Superior temporal gyrus (tissue), 1 donor: ENCODE results near the gene LACRT.
"Not testable (repeated sequence)": the region's sequence is repeated elsewhere in the genome, so short reads cannot be mapped to it uniquely, and the experiment has no call there.

Experiments used
- DNase-seq: peaks from one replicate; pipeline ENCODE4 v3.0.0-alpha.2; 2016; ENCODE audit errors: extremely low spot score

Gene LACRT

GRCh38 chr12:54639112-54639511, 4.4 kb upstream of the LACRT start:
- DNase-seq: not testable (repeated sequence)

GRCh38 chr12:54631988-54632728, 2.5 kb downstream of the LACRT start:
- DNase-seq: no peak

- DNase-seq: no peak
These were observed 3.1 kb downstream of the LACRT start for GRCh38 chr12:54631551-54631950.

DNA sequence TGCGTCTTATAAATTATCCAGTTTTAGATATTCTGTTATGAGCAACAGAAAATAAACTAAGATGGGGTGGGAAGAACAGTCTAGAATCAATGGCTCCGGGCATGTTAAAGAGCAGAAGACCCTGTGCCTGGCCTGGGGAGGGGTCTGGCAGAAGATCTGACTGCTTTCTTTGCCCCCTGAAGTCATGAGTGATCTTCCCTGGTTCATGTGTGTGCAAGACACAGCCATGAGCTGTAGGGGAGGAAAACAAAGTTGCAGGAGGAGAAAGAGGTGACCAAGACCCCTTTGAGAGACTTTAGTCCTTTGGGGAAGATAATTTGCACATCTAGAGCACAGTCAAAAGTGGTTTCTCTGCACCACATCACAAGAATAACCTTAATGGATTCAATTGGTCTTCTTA, 4.8 kb downstream of the LACRT start:
- no peak for DNase-seq

GRCh38 chr12:54628186-54628846, 6.4 kb downstream of the LACRT start:
- DNase-seq: no peak

- DNase-seq: no peak
These were observed 7.4 kb downstream of the LACRT start for GRCh38 chr12:54627304-54627703.

DNA sequence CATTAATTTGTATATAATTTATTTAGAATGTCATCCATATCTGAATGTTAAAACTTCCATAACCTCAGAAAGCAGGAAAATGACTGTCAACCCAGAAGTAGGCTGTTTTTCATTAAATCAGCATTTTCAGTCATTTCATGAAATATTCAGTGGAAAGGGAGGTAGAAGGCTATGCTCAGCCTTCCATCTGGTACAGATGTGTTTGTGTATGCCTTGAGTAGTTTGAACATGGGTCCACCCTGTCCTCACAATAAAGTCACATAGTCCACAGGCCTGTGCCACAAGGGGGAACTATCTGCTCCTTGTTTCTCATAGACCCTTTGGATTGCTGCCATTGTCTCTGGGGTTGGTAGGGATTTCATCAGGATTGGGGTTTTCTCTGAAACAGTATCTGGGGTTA, 9.1 kb downstream of the LACRT start:
- DNase-seq: no peak

DNA sequence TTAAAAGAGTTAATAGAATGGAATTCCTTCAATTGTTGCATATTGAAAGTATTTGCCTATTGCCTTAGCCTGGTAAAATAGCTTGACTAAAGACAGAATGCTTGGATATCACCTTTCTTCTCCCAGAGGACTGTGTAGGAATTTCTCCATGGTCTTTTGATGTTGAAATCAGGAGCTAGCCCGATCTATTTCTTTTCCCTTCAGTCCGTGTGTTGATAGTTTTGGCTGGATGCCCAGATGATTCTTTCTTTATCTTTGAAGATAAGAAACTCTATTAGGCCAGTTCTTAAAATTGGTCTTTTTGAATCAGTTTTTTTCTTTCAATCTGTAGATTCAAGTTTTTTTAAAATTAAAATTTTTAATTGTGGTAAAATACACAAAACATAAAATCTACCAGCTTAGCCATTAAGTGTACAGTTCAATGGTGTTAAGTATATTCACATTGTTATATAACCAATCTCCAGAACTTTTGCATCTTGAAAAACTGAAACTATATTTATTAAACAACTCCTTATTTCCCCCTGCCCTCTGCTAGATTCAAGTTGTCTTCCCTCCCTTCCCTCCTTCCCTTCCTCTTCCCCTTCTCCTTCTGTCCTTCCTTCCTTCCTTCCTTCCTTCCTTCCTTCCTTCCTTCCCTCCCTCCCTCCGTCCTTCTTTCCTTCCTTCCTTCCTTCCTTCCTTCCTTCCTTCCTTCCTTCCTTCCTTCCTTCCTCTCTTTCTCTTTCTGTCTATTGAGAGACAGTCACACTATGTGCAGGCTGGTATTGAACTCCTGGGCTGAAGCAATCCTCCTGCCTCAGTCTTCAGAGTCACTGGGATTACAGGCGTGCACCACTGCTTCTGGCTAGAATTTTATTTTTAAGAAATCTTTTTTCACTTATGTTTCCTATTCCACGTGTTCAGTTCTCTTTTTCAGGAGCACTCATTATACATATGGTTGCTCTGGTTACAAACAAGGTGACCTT, 10.1 kb downstream of the LACRT start:
- DNase-seq: no peak

- no peak for DNase-seq
These were observed 12.1 kb downstream of the LACRT start for GRCh38 chr12:54622463-54623183.

DNA sequence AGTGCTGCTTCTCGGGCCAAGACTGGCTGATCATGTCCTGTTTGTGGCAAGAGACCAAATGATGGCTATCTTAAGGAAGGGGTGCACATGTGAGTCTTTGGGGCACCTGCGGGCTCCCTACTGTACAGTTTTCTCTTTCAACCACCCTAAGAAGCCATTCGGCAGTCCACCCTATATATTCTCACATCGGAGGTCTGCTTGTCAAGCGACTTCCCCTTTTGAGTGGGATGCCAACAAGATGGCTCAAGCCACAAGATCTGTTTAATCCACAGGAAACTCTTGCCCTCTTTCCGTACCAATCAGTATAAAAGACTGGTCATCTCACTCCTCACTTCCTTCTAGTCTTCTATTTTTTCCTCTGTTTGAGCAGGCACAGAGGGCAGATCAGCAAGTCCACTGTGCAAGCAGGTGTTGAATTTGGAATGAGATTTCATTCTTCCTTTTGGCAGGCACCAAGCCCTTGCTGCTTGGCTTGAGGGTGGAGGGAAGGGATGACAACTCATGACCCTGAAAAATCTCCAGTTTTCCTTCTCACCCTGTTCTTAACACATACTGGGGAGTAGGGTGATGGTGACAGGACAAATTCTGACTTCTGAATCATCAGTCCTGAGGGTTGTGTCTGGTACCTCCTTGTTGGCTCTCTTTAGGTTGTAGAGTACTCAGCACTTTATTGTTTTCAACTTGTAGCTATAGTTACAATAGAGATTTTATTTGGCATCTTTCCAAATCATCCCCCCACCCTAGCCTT, 17.6 kb downstream of the LACRT start:
- DNase-seq: no peak

- no peak for DNase-seq
These were observed 22.4 kb downstream of the LACRT start for GRCh38 chr12:54612225-54612750.

DNA sequence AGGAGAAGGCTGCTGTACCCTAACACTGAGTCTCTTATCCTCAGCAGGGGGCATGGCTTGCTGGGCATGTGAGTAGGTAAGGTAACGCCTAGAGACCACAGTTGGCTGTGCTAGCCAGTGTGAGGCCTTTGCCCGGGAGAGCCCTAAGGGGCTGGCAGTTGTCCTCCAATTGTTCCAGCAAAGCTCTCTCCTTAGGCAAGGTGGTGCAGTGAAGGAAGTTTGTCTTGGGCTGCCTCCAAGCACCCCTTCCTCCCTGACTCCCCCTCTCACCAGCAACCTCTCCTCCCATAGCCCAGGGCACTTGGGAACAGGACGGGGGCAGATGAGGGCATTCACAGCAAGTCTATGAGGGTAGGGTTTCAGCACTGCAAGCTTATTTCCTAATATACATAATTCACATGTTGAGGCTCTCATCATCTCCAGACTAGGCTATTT, 23.0 kb downstream of the LACRT start:
- no peak for DNase-seq

DNA sequence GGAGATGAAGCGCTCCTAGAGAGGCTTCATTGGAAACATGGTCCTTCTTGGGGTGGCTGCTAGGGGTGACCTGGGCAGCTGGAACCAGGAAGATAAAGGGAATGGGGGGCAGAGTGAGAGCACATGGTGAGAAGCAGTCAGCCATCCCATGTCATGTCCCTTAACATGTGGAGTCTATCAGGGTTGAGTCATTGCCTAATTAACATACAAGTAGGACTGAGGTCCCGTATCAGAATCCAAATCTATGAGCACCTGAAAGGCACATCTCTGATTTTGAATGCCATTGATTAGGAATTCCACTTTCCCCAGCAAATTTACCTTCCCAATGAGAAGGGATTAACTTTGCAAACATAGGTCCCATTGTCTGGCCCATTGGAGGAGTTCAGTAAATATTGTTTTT, 25.9 kb downstream of the LACRT start:
- DNase-seq: no peak

GRCh38 chr12:54608156-54608555, 26.5 kb downstream of the LACRT start:
- DNase-seq: no peak

DNA sequence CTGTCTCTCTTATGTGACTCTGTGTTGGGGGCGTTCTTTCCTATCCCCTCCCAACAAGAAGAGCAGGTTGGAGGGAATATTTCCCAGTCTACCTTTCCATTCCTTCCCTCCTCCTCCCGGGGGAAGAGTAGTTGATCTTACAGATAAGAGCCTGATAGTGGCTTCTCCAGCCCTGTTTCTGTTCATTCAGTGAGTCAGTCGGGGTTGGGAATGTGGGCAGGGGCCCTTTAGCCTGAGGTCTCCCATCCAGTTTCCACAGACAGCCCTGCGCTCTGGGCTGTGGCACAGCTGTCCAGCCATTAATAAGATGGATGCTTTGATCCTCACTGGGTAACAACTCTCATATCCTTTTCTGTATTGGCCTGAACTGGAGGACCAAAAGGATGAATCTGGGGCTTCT, 28.1 kb downstream of the LACRT start:
- no peak for DNase-seq

DNA sequence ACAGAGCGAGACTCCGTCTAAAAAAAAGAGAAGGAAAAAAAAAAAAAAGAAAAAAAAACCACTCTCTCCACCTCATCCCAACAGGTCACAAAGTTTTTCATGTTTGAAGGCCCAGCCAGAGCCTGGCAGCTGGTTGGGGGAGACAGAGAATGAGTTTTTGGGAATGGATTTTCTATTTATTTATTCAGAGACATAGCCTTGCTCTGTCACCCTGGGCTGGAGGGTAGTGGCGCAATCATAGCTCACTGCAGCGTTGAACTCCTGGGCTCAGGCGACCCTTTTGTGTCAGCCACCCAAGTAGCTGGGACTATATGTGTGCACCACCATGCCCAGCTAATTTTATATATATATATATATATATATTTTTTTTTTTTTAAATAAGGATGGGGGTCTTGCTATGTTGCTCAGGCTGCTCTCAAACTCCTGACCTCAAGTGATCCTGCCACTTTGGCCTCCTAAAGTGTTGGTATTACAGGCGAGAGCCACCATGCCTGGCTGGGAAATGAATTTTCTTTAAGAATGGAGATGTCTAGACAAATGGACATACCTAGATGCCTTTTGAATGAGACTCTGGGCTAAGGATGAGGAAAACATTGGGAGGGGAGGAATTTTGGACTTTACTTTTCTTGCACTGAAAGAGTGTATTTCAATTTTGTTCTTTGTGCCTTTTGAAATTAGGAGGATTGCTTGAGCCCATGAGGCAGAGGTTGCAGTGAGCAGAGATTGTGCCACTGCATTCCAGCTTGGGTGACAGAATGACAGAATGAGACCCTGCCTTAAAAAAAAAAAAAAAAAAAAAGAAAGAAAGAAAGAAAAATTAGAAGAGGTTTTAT, 29.3 kb downstream of the LACRT start:
- DNase-seq: no peak

DNA sequence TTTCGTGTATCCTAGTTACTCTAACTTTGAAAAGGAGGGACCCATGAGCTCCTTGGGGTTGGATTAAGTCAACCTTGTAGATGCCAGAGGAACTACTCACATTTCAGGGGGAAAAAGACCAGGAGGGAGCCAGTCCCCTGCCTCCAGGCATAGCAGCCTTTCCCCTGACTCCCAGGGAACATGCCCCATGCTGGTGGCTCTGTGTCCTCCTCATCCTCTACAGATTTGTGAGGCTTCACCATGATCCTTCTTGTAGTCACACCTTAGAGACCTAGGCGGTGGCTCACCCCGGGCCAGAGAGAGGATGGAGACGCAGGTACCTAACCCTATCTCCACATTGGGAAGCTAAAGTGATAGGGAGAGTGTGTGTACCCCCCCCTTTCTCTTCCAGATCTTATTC, 30.3 kb downstream of the LACRT start:
- DNase-seq: no peak

DNA sequence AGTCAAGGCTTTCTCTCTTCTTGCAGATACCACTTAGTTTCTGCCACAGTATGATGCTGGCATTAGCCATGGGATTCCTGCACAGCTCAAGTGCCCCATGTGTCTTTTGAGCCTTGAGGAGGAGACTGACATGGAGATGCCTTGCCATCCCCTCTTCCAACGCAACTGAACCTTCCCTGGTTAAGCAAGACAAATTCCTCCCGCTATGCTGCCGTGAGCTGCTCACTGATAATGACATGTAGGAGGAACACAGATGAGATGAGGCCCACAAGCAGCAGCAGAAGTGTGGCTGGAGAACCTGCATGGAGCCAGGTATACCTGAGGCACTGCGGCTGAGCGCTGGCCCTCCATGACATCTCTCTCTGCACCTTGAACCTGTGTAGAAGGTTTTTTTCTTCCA, 30.8 kb downstream of the LACRT start:
- no peak for DNase-seq

DNA sequence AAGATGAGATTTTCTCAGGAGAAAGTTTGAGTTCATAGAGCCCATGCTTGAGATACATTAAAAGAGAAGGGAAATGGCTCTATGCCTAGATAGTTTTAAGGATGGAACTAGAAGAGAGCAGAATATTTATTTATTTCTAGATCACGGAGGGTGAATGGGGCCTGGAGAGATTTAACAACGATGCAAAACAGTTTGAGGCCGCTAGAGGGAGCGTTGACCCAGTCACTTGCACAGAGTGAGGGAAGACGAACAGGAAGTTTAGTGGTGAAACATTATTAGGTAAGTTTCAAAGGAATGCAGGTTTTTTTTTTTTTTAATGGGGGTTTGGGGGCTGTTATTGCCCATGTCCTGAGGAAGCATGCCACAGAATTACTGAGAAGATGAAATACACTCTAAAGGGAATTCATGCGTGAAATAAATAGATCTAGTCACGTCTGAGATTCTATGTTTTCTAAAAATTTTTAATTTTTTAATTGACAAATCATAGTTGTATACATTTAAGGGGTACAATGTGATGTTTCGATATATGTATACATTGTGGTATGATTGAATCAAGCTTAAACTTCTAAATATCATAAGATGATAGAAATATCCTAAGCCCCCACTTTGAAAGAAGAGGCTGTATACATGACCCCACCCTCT, 31.4 kb downstream of the LACRT start:
- peak; percentile 86 for DNase-seq
